AG08396 (cell line): ENCODE data around the gene ADGRD1.

ENCODE experiments used
- DNase-seq: peaks from one replicate; pipeline ENCODE4 v3.0.0; 2012; ENCODE audit warnings: low spot score, mixed read lengths

Gene ADGRD1

GRCh38 chr12:131007031-131007739 is 53.5 kb downstream of the ADGRD1 start:
- no peak for DNase-seq

- DNase-seq = no peak
Measured at GRCh38 chr12:131007740-131008117, 54.0 kb downstream of the ADGRD1 start.

- DNase-seq = no peak
Measured at GRCh38 chr12:131008131-131008912, 54.6 kb downstream of the ADGRD1 start.

GRCh38 chr12:131008913-131009270 is 55.2 kb downstream of the ADGRD1 start:
- DNase-seq = no peak

- no peak for DNase-seq
Measured at GRCh38 chr12:131009595-131010395, 56.1 kb downstream of the ADGRD1 start.

GRCh38 chr12:131010396-131011131 is 56.9 kb downstream of the ADGRD1 start:
- no peak for DNase-seq

GRCh38 chr12:131011165-131012079 is 57.7 kb downstream of the ADGRD1 start:
- no peak for DNase-seq

GRCh38 chr12:131012279-131013069 is 58.8 kb downstream of the ADGRD1 start:
- no peak for DNase-seq

GRCh38 chr12:131013118-131013517 is 59.4 kb downstream of the ADGRD1 start:
- DNase-seq = no peak

- no peak for DNase-seq
Measured at GRCh38 chr12:131014343-131014742, 60.6 kb downstream of the ADGRD1 start.

GRCh38 chr12:131015581-131016337 is 62.1 kb downstream of the ADGRD1 start:
- DNase-seq = no peak

- DNase-seq = no peak
Measured at GRCh38 chr12:131017477-131017991, 63.8 kb downstream of the ADGRD1 start.

GRCh38 chr12:131018019-131018620 is 64.4 kb downstream of the ADGRD1 start:
- no peak for DNase-seq

- no peak for DNase-seq
Measured at GRCh38 chr12:131018808-131019397, 65.2 kb downstream of the ADGRD1 start.

- no peak for DNase-seq
Measured at GRCh38 chr12:131020326-131021153, 66.8 kb downstream of the ADGRD1 start.

- no peak for DNase-seq
Measured at GRCh38 chr12:131021154-131021541, 67.4 kb downstream of the ADGRD1 start.

- DNase-seq = no peak
Measured at GRCh38 chr12:131024026-131024425, 70.3 kb downstream of the ADGRD1 start.
